HG03469 (cell line): Measurements from ENCODE around the gene NCMAP.
"Not testable (repeated sequence)": the region's sequence is repeated elsewhere in the genome, so short reads cannot be mapped to it uniquely, and the experiment has no call there.

Experiments used
- ATAC-seq: cut with Tn5 transposase; IDR thresholded peaks from one replicate; pipeline ENCODE4 v1.9.1; 2021; ENCODE audit warnings: mild to moderate bottlenecking, moderate library complexity, moderate number of reproducible peaks; ENCODE audit not compliant: unreplicated experiment

Gene NCMAP

GRCh38 chr1:24541711-24542346, 14.1 kb upstream of the NCMAP start:
- no peak for ATAC-seq

GRCh38 chr1:24544239-24544638, 11.6 kb upstream of the NCMAP start:
- no peak for ATAC-seq

- ATAC-seq: no peak
Measured at GRCh38 chr1:24545662-24546061, 10.2 kb upstream of the NCMAP start.

- ATAC-seq: no peak
Measured at GRCh38 chr1:24547195-24547594, 8.7 kb upstream of the NCMAP start.

GRCh38 chr1:24548070-24548469, 7.8 kb upstream of the NCMAP start:
- no peak for ATAC-seq

GRCh38 chr1:24549210-24549609, 6.7 kb upstream of the NCMAP start:
- ATAC-seq: not testable (repeated sequence)

GRCh38 chr1:24551290-24551959, 4.5 kb upstream of the NCMAP start:
- ATAC-seq: no peak

- no peak for ATAC-seq
Measured at GRCh38 chr1:24551960-24552571, 3.8 kb upstream of the NCMAP start.

- ATAC-seq: no peak
Measured at GRCh38 chr1:24553931-24554330, 2.0 kb upstream of the NCMAP start.

- no peak for ATAC-seq
Measured at GRCh38 chr1:24554714-24555113, 1.2 kb upstream of the NCMAP start.

- ATAC-seq: no peak
Measured at GRCh38 chr1:24556414-24556795, 518 bp downstream of the NCMAP start.

- no peak for ATAC-seq
Measured at GRCh38 chr1:24557220-24557619, 1.3 kb downstream of the NCMAP start.

GRCh38 chr1:24557711-24558131, 1.8 kb downstream of the NCMAP start:
- ATAC-seq: no peak

GRCh38 chr1:24558455-24558854, 2.6 kb downstream of the NCMAP start:
- ATAC-seq: no peak

GRCh38 chr1:24558902-24559791, 3.3 kb downstream of the NCMAP start:
- no peak for ATAC-seq

GRCh38 chr1:24560361-24560760, 4.5 kb downstream of the NCMAP start:
- no peak for ATAC-seq

GRCh38 chr1:24562625-24563024, 6.7 kb downstream of the NCMAP start:
- no peak for ATAC-seq

- ATAC-seq: no peak
Measured at GRCh38 chr1:24564695-24565094, 8.8 kb downstream of the NCMAP start.

- no peak for ATAC-seq
Measured at GRCh38 chr1:24566236-24566867, 10.5 kb downstream of the NCMAP start.

GRCh38 chr1:24567792-24568388, 12.0 kb downstream of the NCMAP start:
- no peak for ATAC-seq
